H1 (cell line): ENCODE measurements around the gene TMCC1. TPM values are rescaled to one million over a fixed set of nuclear protein-coding genes. Genes with fewer than 3 reads are reported as not detected.

Source experiments
- CTCF ChIA-PET: fragments of 300-600 bp; sonication (Branson Sonifier 250); formaldehyde crosslinking; loops from one replicate; lab custom pipeline; 2021; ENCODE audit not compliant: partially characterized antibody; lab: Charles Lee
- POLR2A ChIA-PET: fragments of 300-600 bp; sonication (Branson Sonifier 250); formaldehyde crosslinking; loops from one replicate; lab custom pipeline; 2021; ENCODE audit warnings: inconsistent platforms; ENCODE audit not compliant: partially characterized antibody; lab: Charles Lee
- DNase-seq, 2 experiments: peaks; one replicate each; pipeline versions ENCODE4 v3.0.0 to v3.0.0-alpha.2; 2010 to 2022; ENCODE audit warnings: low spot score in 2 of 2, low read depth in 1 of 2, mixed read lengths in 1 of 2
- FAIRE-seq: peaks from 2 replicates; lab custom pipeline; 2011; peaks lifted over from hg19 to GRCh38; lab: Jason Lieb, UNC
- H2AFZ ChIP-seq: 2 replicates; pipeline ENCODE4 v1.8.1; 2012; ENCODE audit warnings: low read length, inconsistent platforms
- H2AK5ac ChIP-seq: 2 replicates; pipeline ENCODE4 v1.6.1; 2013; ENCODE audit warnings: low read depth, low read length
- H2BK120ac ChIP-seq: replicated peaks from 2 replicates; pipeline ENCODE3; 2013; ENCODE audit warnings: low read depth, low read length, inconsistent platforms
- H2BK12ac ChIP-seq: 2 replicates; pipeline ENCODE4 v1.6.1; 2013; ENCODE audit warnings: low read depth, low read length
- H2BK15ac ChIP-seq: 2 replicates; pipeline ENCODE4 v1.6.1; 2013; ENCODE audit warnings: low read length
- H2BK20ac ChIP-seq: 2 replicates; pipeline ENCODE4 v1.6.1; 2013; ENCODE audit warnings: low read length
- H2BK5ac ChIP-seq: 2 replicates; pipeline ENCODE4 v1.6.1; 2013; ENCODE audit warnings: low read depth, low read length
- H3K14ac ChIP-seq: 2 replicates; pipeline ENCODE4 v1.6.1; 2013; ENCODE audit warnings: inconsistent platforms; ENCODE audit not compliant: insufficient read length
- H3K18ac ChIP-seq: 2 replicates; pipeline ENCODE4 v1.6.1; 2013; ENCODE audit warnings: low read length; ENCODE audit errors: extremely low read depth
- H3K23ac ChIP-seq: 2 replicates; pipeline ENCODE4 v1.6.1; 2013; ENCODE audit warnings: inconsistent platforms; ENCODE audit not compliant: insufficient read length
- H3K23me2 ChIP-seq: 2 replicates; pipeline ENCODE4 v1.6.1; 2013; ENCODE audit warnings: low read depth, low read length
- H3K27ac ChIP-seq: 2 replicates; pipeline ENCODE4 v1.6.1; 2011; ENCODE audit warnings: low read depth, low read length, inconsistent platforms
- H3K27me3 ChIP-seq, 4 experiments: replicated peaks in 1 of 4; 1 replicate in 1 of 4; 2 replicates in 3 of 4; pipeline versions ENCODE4 v1.6.1 to v1.8.1; 2011 to 2013; ENCODE audit warnings: low read length in 3 of 4, mild to moderate bottlenecking in 3 of 4, inconsistent platforms in 2 of 4, mixed read lengths in 2 of 4, moderate library complexity in 1 of 4; ENCODE audit not compliant: control insufficient read depth in 3 of 4, insufficient read depth in 3 of 4; ENCODE audit errors: extremely low read depth in 1 of 4
- H3K36me3 ChIP-seq, 4 experiments: 2 replicates each; pipeline versions ENCODE4 v1.6.1 to v1.8.1; 2011 to 2013; ENCODE audit warnings: mild to moderate bottlenecking in 4 of 4, low read length in 3 of 4, moderate library complexity in 2 of 4, control low read depth in 1 of 4, inconsistent platforms in 1 of 4; ENCODE audit not compliant: insufficient read depth in 4 of 4, control insufficient read depth in 2 of 4
- H3K4ac ChIP-seq: replicated peaks from 2 replicates; pipeline ENCODE3; 2013; ENCODE audit warnings: low read length, low read depth, mixed read lengths, inconsistent platforms; ENCODE audit not compliant: insufficient read length
- H3K4me1 ChIP-seq, 4 experiments: replicated peaks in 1 of 4; 1 replicate in 1 of 4; 2 replicates in 3 of 4; pipeline versions ENCODE4 v1.6.1 to v1.8.1; 2011 to 2013; ENCODE audit warnings: low read length in 3 of 4, inconsistent platforms in 2 of 4, mixed read lengths in 1 of 4; ENCODE audit not compliant: insufficient read depth in 4 of 4, control insufficient read depth in 3 of 4
- H3K4me2 ChIP-seq, 2 experiments: 2 replicates each; pipeline versions ENCODE4 v1.6.1 to v1.8.1; 2011 to 2013; ENCODE audit warnings: low read depth in 2 of 2, low read length in 2 of 2, control low read depth in 1 of 2, inconsistent platforms in 1 of 2, mild to moderate bottlenecking in 1 of 2; ENCODE audit not compliant: insufficient read depth in 1 of 2
- H3K4me3 ChIP-seq, 4 experiments: fragments of 200-600, 300-600 bp in 1 of 4; sonication (generic), shearing (Covaris generic), sonication (Bioruptor Twin) in 1 of 4; 2 replicates each; pipeline versions ENCODE4 v1.5.1 to v1.8.1; 2011 to 2016; ENCODE audit warnings: low read length in 4 of 4, low read depth in 3 of 4, control low read depth in 2 of 4, inconsistent platforms in 2 of 4, mild to moderate bottlenecking in 2 of 4, mixed read lengths in 1 of 4, moderate library complexity in 1 of 4; ENCODE audit not compliant: insufficient read depth in 2 of 4; ENCODE audit errors: extremely low read depth in 1 of 4
- H3K56ac ChIP-seq: replicated peaks from 2 replicates; pipeline ENCODE3; 2013; ENCODE audit warnings: low read depth, mild to moderate bottlenecking, mixed read lengths, low read length, inconsistent platforms; ENCODE audit not compliant: insufficient read length
- H3K79me1 ChIP-seq: 2 replicates; pipeline ENCODE4 v1.6.1; 2013; ENCODE audit warnings: low read depth, low read length, control low read depth
- H3K79me2 ChIP-seq, 2 experiments: 2 replicates each; pipeline versions ENCODE4 v1.6.1 to v1.8.1; 2012 to 2013; ENCODE audit warnings: low read length in 2 of 2, mild to moderate bottlenecking in 2 of 2, inconsistent platforms in 1 of 2; ENCODE audit not compliant: insufficient read depth in 2 of 2, control insufficient read depth in 1 of 2
- H3K9ac ChIP-seq, 4 experiments: replicated peaks in 1 of 4; 1 replicate in 1 of 4; 2 replicates in 3 of 4; pipeline versions ENCODE4 v1.6.1 to v1.8.1; 2011 to 2013; ENCODE audit warnings: low read depth in 3 of 4, low read length in 3 of 4, control low read depth in 2 of 4, mild to moderate bottlenecking in 2 of 4, moderate library complexity in 2 of 4, inconsistent platforms in 1 of 4; ENCODE audit errors: extremely low read depth in 1 of 4
- H3K9me3 ChIP-seq, 2 experiments: 2 replicates each; pipeline versions ENCODE4 v1.6.1 to v1.8.1; 2012 to 2013; ENCODE audit warnings: mild to moderate bottlenecking in 2 of 2, moderate library complexity in 2 of 2, control low read depth in 1 of 2, inconsistent platforms in 1 of 2, low read depth in 1 of 2, low read length in 1 of 2, mixed read lengths in 1 of 2; ENCODE audit not compliant: insufficient read depth in 2 of 2
- H4K20me1 ChIP-seq, 2 experiments: replicated peaks in 1 of 2; 2 replicates each; pipeline versions ENCODE3 to v1.8.1; 2011 to 2013; ENCODE audit warnings: inconsistent platforms in 2 of 2, low read length in 2 of 2, mild to moderate bottlenecking in 1 of 2; ENCODE audit not compliant: insufficient read depth in 2 of 2, control insufficient read depth in 1 of 2
- H4K5ac ChIP-seq: 2 replicates; pipeline ENCODE4 v1.6.1; 2013; ENCODE audit warnings: low read length, low read depth, mixed read lengths, inconsistent platforms; ENCODE audit not compliant: insufficient read length
- H4K8ac ChIP-seq: 2 replicates; pipeline ENCODE4 v1.8.0; 2013; ENCODE audit warnings: mild to moderate bottlenecking, moderate library complexity, low read length, inconsistent platforms; ENCODE audit not compliant: insufficient read depth; ENCODE audit errors: extremely low read depth
- H4K91ac ChIP-seq: replicated peaks from 2 replicates; pipeline ENCODE3; 2013; ENCODE audit warnings: low read length, mixed read lengths, inconsistent platforms; ENCODE audit not compliant: insufficient read length
- EP300 ChIP-seq, 2 experiments: IDR thresholded peaks; 1 replicate in 1 of 2; 2 replicates in 1 of 2; pipeline ENCODE4 v1.6.1; 2011 to 2012; ENCODE audit warnings: low read depth in 2 of 2, low read length in 2 of 2, mild to moderate bottlenecking in 2 of 2, borderline replicate concordance in 1 of 2, inconsistent platforms in 1 of 2, moderate library complexity in 1 of 2
- MAFK ChIP-seq: IDR thresholded peaks from 2 replicates; pipeline ENCODE4 v1.6.1; 2012; ENCODE audit warnings: low read depth, mild to moderate bottlenecking, improper control_type of control experiment, low read length
- NRF1 ChIP-seq: IDR thresholded peaks from 2 replicates; pipeline ENCODE4 v1.6.1; 2011; ENCODE audit warnings: mild to moderate bottlenecking, low read depth, low read length, improper control_type of control experiment
- SAP30 ChIP-seq: fragments of 300-600 bp; sonication (generic); IDR thresholded peaks from 2 replicates; pipeline ENCODE4 v1.7.1; 2012; ENCODE audit warnings: low read length, moderate library complexity, mild to moderate bottlenecking, inconsistent platforms; ENCODE audit not compliant: insufficient read depth, insufficient replicate concordance
- TAF7 ChIP-seq: optimal IDR thresholded peaks from 2 replicates; pipeline ENCODE3; 2011; ENCODE audit warnings: low read depth, mild to moderate bottlenecking, inconsistent platforms, low read length, moderate library complexity, borderline replicate concordance
- WGBS, 2 experiments: shearing (Covaris generic) in 1 of 2; methylation state at CpG; one replicate each; pipeline versions ENCODE4 v1.1.6 to v1.1.7; 2013 to 2015; ENCODE audit warnings: low lambda C conversion rate in 2 of 2, mixed read lengths in 2 of 2, inconsistent platforms in 1 of 2, low coverage in 1 of 2, missing lambda C conversion rate in 1 of 2; ENCODE audit not compliant: insufficient replicate concordance in 2 of 2, insufficient coverage in 1 of 2, insufficient read length in 1 of 2; ENCODE audit errors: extremely low coverage in 1 of 2, missing lambda C conversion rate in 1 of 2; 5-methylcytosine and 5-hydroxymethylcytosine counted together
- polyA plus RNA-seq, 7 experiments: library from polyadenylated mRNA; depleted of rRNA in 3 of 7; stranded (reverse) in 5 of 7; unstranded in 2 of 7; fragments of >200 nt in 5 of 7; fragments of 200-250 nt in 2 of 7; gene quantifications; 1 replicate in 5 of 7; 2 replicates in 1 of 7; 4 replicates in 1 of 7; pipeline versions ENCODE4 v1.2.1 to v1.2.3, GENCODE V29; 2011 to 2013; ENCODE audit warnings: missing spikeins in 2 of 7, mixed read lengths in 2 of 7
- total RNA-seq: library from RNA; stranded (reverse); fragmentation: NEBNext Ultra II Directional; extraction: Animal tissue kit (Norgen Biotek cat#: 25700); gene quantifications from 2 replicates; pipeline ENCODE4 v1.2.1, GENCODE V29; 2021

TMCC1 gene
- total and polyA plus RNA-seq, 2 of the 8 experiments (the other 6 are each of a cell fraction or from before 2014, with no cell fraction given) = 10.4 to 27.1 TPM

DNA sequence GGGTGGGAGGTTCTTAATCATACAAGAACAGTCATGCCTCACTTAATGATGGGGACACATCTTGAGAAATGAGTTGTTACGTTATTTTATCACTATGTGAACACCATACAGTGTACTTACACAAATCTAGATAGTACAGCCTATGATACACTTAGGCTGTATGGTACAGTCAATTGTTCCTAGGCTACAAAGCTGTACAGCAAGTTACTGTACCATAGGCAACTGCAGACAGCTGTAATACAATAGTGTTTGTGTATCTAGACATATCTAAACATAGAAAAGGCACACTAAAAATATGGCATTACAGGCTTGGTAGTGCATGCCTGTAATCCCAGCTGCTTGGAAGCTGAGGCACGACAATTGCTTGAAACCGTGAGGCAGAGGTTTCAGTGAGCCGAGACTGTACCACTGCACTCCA lies 231.3 kb downstream of the TMCC1 start:
- Histone ChIP-seq H3K18ac (no peak overlapping the region), H3K9ac (no peak overlapping the region), H3K9me3 (no peaks in the 10 kb centered on the region), H4K5ac (no peak overlapping the region), H2BK120ac (no peak overlapping the region), H3K23me2 (no peaks in the 10 kb centered on the region), H2BK20ac (no peak overlapping the region), H3K23ac (no peak overlapping the region), H3K79me1 (no peaks in the 10 kb centered on the region; the same call in 1 of the 2 replicates), H2BK15ac (no peak overlapping the region), H3K27ac (no peak overlapping the region), H3K14ac (no peak overlapping the region), H3K4me2 (no peak overlapping the region), H3K4ac (no peak overlapping the region), H2AK5ac (no peak overlapping the region), H2BK5ac (no peak overlapping the region), H3K4me1 (peaks cover 0 to 9% (median 5%) of the 10 kb centered on the region in 4 experiments; a peak in 5 of 7 replicates), H3K27me3 (no peaks in the 10 kb centered on the region), H3K36me3 (no peaks in the 10 kb centered on the region), H2AFZ (no peak overlapping the region), H4K91ac (no peak overlapping the region), H3K79me2 (0 out of 4 replicates have a peak, but pooled peaks cover 0 to 2% of the 10 kb centered on the region in 2 experiments), H3K4me3 (no peak overlapping the region), H4K8ac (no peak overlapping the region), H4K20me1 (no peaks in the 10 kb centered on the region), H2BK12ac (no peak overlapping the region), H3K56ac (no peak overlapping the region)
- POLR2A ChIA-PET = no interaction called here
- WGBS, 2 experiments = 93% methylated on average over 4 of the region's 4 CpGs; no CpG with 5 or more reads in 1 of the 2 experiments
- no peak for FAIRE-seq
- CTCF ChIA-PET = interaction anchor here (0.6 to 1.5 kb wide), 5 partner anchors 12 to 45 kb away, joined by 3 read pairs; no protein-coding TSS in a partner anchor
- no peak for DNase-seq
- TF ChIP-seq EP300 (IDR thresholded peaks at IDR 0.05; ENCODE audit: borderline replicate concordance in 1 of 2, low read depth in 2 of 2, low read length in 2 of 2) (no peak), TAF7 (no peak), MAFK (no peak), NRF1 (no peak), SAP30 (no peak)
- TF ChIP-seq, all 59 proteins: peak for 0
